IPS-15b (cell line): Measurements from ENCODE around the gene CBX5.
"Not testable (repeated sequence)": the region's sequence is repeated elsewhere in the genome, so short reads cannot be mapped to it uniquely, and the experiment has no call there.

Source experiments
- H3K27me3 ChIP-seq: one replicate; pipeline ENCODE4 v1.6.1; 2013; ENCODE audit warnings: low read length; ENCODE audit not compliant: control insufficient read depth, insufficient read depth
- H3K36me3 ChIP-seq: one replicate; pipeline ENCODE4 v1.6.1; 2013; ENCODE audit warnings: low read length; ENCODE audit not compliant: control insufficient read depth, insufficient read depth
- H3K4me1 ChIP-seq: one replicate; pipeline ENCODE4 v1.6.1; 2013; ENCODE audit warnings: mild to moderate bottlenecking, low read length; ENCODE audit not compliant: control insufficient read depth, insufficient read depth
- H3K4me3 ChIP-seq: one replicate; pipeline ENCODE4 v1.5.1; 2013; ENCODE audit warnings: low read depth, low read length
- H3K9ac ChIP-seq: one replicate; pipeline ENCODE4 v1.6.1; 2013; ENCODE audit warnings: low read depth, mild to moderate bottlenecking, low read length
- H3K9me3 ChIP-seq: one replicate; pipeline ENCODE4 v1.6.1; 2013; ENCODE audit warnings: mild to moderate bottlenecking, low read length; ENCODE audit not compliant: control insufficient read depth, insufficient read depth

Gene CBX5

DNA sequence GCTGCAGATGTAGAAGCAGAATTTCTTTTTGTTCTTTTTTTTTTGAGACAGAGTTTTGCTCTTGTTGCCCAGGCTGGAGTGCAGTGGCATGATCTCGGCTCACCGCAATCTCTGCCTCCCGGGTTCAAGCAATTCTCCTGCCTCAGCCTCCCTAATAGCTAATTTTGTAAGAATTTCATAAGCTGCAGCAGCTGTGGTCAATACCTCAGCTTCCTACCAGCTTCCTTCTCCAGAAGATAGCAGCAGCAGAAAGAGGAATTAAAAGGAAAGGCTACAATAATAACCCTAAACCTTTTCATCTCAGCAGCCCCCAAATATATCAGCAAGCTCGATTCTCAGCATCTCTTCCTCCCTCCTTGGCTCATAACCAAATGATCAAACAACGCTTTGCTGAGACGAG lies 52.0 kb downstream of the CBX5 start:
- not testable (repeated sequence) for H3K4me1 ChIP-seq, H3K27me3 ChIP-seq, H3K9me3 ChIP-seq, H3K4me3 ChIP-seq, H3K9ac ChIP-seq, H3K36me3 ChIP-seq

DNA sequence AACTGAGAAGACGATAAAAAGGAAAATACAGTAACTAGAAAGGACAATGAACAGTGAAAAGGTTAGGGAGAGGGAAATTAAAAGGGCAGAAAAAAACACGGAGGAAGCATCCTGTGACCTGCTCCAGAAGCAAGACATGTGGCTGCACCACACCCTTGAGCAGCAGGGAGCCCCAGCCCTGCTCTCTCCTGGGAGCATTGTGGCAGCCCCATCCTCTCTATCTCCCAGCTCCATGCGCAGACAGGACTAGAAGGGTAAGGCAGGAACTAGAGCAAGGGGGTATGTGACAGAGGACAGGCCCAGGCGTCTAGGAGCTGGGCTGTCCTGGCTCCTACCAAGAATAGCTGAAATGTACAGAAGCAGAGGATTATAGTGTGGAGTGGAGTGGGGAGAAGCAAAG lies 52.5 kb downstream of the CBX5 start:
- Histone ChIP-seq H3K9me3 (no peaks in the 10 kb centered on the region), H3K4me3 (no peak overlapping the region), H3K27me3 (no peaks in the 10 kb centered on the region), H3K36me3 (no peaks in the 10 kb centered on the region), H3K9ac (no peak overlapping the region), H3K4me1 (no peaks in the 10 kb centered on the region)

DNA sequence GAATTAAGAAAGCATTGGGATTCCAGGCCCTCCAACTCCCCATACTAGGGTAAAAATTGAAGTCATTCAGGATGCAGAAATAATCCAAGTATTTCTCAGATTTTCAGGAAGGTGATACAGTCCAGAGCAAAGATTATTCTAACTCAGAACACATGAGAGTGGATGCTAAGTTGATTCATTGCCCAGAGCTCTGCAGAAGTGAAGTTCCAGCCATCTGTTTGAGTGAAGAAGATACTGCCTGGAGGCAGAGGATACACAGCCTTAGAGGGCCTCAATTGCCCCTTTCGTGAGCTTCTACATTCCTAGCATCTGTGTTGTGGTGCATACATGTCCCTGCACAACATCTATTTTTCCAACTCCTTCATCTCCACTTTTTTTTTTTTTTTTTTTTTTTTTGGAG lies 54.3 kb downstream of the CBX5 start:
- Histone ChIP-seq H3K9ac (no peak overlapping the region), H3K4me1 (peaks cover under 1% of the 10 kb centered on the region), H3K4me3 (no peak overlapping the region), H3K36me3 (no peaks in the 10 kb centered on the region), H3K9me3 (no peaks in the 10 kb centered on the region), H3K27me3 (no peaks in the 10 kb centered on the region)

DNA sequence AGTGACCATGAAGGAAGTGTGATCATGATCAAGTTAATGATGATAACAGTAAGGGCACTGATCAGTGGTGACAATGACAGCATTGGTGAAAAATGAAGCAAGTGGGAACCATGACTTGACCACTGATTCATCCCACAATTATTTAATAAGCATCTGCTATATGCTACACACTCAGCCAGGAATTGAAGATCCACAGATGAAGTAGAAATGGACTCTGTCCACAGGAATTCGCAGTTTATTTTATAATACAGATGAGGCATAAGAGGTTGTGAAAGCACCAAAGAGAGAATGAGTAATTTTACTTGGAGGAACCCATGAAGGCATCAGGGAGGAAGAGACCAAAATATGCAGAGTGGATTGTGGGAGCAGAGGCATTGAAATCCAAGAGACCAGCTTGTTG lies 57.3 kb downstream of the CBX5 start:
- no peak overlapping the region for H3K4me3 ChIP-seq
- H3K36me3 ChIP-seq = no peaks in the 10 kb centered on the region
- H3K9ac ChIP-seq = no peak overlapping the region

DNA sequence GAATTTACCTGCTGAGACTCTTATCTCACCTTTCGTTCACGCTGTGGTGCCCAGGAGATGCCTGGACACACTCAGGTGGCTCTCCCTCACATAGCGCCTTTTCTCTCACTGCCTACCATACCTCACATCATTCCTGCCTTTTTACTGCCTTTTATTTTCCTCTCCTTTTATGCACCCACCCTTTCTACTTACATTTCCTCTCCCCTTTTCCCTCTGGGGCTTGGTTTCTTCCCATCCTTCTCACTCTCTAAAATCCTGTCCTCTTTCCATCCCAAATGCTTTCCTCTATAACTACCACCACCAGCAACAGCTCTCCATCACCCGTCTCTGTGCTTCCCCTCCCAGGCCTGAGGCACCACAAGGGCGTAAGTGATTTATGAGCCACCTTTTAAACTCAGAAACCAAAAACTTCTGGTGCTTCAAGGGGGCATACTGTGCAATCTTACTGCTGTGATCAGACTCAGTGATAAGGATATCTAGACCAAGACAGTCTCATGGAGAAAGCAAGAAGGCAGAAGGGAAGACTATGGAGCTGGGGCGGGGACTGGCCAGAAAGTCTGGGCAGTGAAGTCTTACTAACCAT lies 58.4 kb downstream of the CBX5 start:
- no peaks in the 10 kb centered on the region for H3K36me3 ChIP-seq
- H3K4me1 ChIP-seq = peaks cover 9% of the 10 kb centered on the region
- H3K27me3 ChIP-seq = peaks cover 20% of the 10 kb centered on the region
- H3K9ac ChIP-seq = no peak overlapping the region
- H3K9me3 ChIP-seq = no peaks in the 10 kb centered on the region
- no peak overlapping the region for H3K4me3 ChIP-seq

More for the DNA sequence above, 57.3 kb downstream of the CBX5 start:
- Histone ChIP-seq H3K4me1 (peaks cover 9% of the 10 kb centered on the region), H3K9me3 (no peaks in the 10 kb centered on the region), H3K27me3 (peaks cover 14% of the 10 kb centered on the region)

DNA sequence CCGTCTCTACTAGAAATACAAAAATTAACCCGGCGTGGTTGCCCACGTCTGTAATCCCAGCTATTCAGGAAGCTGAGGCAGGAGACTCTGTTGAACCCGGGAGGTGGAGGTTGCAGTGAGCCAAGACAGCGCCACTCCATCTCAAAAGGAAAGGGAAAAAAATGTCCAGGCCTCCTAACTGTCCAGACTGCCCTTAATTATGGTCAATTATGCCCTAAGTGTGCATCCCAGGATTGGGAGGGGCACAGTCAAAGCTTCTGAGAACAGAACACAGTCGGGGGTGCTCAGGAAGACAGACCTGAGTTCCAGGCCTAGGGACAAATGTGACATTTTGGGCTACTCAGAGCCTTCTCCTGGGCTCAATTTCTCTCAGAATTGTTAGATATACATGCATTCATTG lies 59.4 kb downstream of the CBX5 start:
- Histone ChIP-seq H3K9ac (no peak overlapping the region), H3K27me3 (peaks cover 29% of the 10 kb centered on the region), H3K4me1 (peaks cover 14% of the 10 kb centered on the region), H3K9me3 (no peaks in the 10 kb centered on the region), H3K4me3 (no peak overlapping the region), H3K36me3 (no peaks in the 10 kb centered on the region)

DNA sequence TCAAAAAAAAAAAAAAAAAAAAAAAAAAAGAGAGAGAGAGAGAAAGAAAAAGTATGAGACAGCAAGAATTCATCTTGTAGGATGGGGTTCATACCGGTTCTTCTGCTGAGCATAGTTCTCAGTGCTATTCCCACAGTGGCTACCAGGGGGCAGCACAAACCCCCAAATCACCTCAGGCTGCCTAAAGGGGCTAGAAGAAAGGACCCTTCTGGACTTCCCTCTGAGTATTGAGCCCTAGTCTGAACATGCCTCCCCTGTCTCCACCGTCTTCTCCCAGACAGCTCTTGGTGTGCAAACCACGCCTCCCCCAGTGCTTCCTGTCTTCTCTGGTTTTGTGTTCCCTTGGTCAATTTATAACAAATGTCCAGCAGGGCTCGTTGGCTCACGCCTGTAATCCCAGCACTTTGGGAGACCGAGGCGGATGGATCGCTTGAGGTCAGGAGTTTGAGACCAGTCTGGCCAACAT lies 59.8 kb downstream of the CBX5 start:
- H3K27me3 ChIP-seq = peaks cover 34% of the 10 kb centered on the region
- H3K4me3 ChIP-seq = no peak overlapping the region
- H3K4me1 ChIP-seq = peaks cover 15% of the 10 kb centered on the region
- no peaks in the 10 kb centered on the region for H3K9me3 ChIP-seq
- H3K36me3 ChIP-seq = no peaks in the 10 kb centered on the region
- no peak overlapping the region for H3K9ac ChIP-seq

DNA sequence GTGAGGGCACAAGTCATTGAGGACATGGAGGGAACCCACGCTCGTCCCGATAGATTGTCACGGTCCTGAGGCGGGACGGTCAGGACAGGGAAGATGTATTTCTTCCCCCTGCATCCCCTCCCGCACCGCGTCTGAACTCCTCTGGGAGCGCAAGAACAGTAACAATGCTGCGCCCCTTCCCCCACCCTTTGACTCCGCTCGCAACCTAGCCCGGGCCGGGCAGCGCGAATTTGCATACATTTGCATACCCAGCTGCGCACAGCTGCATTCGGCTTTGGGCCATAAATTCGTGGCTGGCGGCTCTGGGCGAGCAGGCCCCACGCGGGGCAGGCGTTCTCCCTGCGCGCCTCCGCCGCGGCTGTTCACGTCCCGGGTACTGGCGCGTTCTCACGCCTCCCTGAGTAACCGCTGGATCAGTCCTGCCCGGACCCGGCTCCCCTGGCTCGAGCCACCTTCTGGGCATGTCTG lies 62.1 kb downstream of the CBX5 start:
- Histone ChIP-seq H3K9ac (no peak overlapping the region), H3K9me3 (no peaks in the 10 kb centered on the region), H3K36me3 (no peaks in the 10 kb centered on the region), H3K27me3 (peaks cover 43% of the 10 kb centered on the region), H3K4me3 (peak overlapping the region; percentile 73), H3K4me1 (peaks cover 18% of the 10 kb centered on the region)

DNA sequence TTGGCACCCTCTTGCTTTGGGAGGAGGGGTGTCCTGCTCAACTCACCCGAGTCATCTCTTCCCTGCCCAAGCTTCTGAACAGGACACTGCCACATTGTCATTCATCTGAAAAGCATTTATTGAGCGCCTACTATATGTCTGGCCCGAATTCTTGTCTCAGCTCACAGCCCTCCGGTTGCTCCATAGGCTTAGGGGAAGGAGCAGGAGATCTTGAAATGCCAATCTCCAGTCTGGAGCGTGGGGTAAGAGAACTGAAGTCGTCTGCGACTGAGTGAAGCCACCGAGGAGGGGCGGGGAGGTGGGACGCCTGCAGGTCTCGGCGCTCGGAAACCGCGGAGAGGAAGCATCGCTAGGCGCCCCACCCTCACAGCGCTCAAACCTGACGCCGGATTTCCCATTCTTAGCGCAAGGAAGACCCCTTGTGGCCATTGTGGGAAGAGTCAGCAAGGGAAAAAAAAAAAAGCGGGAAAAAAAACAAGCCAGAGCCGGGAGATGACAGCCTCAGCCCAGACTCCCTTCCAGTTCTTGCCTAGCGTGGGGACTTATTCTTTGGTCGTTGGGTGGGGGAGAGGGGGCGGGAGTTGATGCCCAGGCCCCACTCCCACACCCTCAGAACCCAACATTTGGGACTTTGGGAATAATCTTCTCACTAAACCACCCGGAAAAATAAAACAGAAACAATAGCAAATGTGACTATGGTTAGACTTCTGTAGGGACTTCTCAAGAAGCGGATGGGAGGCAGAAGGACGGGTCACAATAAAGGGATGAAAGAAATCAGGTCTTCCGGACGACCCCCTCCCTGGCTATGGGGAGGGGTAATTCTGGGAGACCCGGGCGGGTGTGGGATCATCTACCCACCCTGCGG lies 62.9 kb downstream of the CBX5 start:
- Histone ChIP-seq H3K4me3 (peak overlapping the region; percentile 73), H3K9ac (no peak overlapping the region), H3K27me3 (peaks cover 45% of the 10 kb centered on the region), H3K4me1 (peaks cover 18% of the 10 kb centered on the region), H3K9me3 (no peaks in the 10 kb centered on the region), H3K36me3 (no peaks in the 10 kb centered on the region)

DNA sequence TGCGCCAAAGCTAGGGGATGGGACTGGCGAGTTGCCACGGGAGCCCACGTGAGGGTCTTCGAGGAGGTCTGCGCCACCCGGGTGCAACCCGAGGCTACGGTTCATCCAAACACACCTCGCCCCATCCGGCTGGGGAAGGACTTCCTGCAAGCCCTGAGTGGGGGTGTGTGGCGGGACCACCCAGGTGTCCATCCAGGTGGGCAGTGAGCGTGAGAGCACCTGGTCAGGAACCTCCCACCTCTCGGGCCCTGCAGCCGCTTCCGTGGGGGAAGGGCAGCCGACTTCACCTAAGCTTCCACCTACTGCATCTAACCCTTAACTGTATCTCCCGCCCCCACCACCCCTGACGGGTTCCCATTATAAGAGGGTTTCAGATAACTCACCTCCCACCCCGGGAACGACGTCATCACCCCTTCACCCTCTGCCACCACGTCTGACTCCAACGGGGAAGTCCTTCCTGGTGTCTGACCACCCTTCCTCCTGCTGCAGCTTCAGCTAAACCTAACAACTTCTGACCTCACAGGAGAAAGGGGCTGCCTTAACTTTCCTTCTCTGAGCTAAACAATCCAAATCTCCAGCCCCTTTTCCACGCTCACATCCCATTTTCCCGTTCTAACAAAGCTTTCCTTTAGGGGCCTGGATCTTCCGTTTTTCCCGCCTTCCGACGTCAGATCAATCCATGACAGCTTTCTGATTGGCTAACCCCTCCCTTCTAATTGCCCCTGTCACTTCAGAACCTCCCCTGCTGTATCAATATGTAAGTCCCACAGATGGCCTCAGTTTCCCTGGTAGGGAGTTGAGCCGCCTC lies 63.7 kb downstream of the CBX5 start:
- Histone ChIP-seq H3K9ac (no peak overlapping the region), H3K4me1 (peaks cover 18% of the 10 kb centered on the region), H3K4me3 (peak overlapping the region; percentile 58), H3K9me3 (no peaks in the 10 kb centered on the region), H3K36me3 (no peaks in the 10 kb centered on the region), H3K27me3 (peaks cover 53% of the 10 kb centered on the region)

DNA sequence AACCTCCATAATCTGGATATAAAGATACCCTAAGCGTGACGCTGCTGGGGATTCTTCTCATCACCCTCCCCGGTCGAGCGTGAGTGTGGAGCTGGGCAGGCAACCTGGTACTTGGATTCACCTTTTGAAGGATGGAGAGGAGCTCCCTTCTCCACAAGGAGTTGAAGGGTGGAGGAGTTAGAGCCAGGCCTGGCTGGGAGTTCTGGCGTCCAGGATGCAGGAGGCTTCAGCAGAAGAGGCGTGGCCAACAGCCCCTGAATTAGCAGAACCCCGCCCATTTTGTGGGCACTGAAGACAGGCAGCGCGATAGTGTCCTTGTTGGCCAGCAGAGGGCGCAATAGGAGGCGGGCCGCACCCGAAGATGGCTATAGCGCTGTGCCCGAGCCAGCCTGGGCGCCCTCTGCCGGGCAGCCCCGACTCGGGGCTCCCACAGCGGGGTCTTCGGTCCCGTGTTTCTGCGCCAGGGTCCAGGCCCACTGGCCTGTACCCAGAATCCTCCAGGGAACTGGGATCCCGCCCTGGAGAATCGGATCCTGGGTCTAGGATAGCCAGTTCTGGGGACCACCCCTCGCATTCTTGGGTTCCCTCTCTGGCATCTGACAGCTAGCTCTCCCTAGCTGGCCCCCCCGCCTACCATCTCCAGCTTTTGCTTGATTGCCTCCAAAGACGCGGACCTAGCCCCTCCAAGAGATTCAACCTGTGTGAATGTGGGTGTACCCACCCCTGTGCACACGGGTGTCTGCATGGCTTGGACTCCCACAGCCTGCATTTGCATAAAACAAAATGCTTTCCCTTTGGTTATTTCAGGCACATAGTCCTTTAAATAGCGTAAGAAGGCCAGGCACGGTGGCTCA lies 65.1 kb downstream of the CBX5 start:
- Histone ChIP-seq H3K9ac (no peak overlapping the region), H3K4me1 (peaks cover 15% of the 10 kb centered on the region), H3K9me3 (no peaks in the 10 kb centered on the region), H3K4me3 (peak overlapping the region; percentile 11), H3K27me3 (peaks cover 62% of the 10 kb centered on the region), H3K36me3 (no peaks in the 10 kb centered on the region)
